Activated CD8-positive, alpha-beta memory T cell treated with anti-CD3 and anti-CD28 coated beads, Interleukin-2, amount 50 U/mL, for 1 hour (primary cell): ENCODE results near the gene YBX1.
"Not testable (repeated sequence)": the region's sequence is repeated elsewhere in the genome, so short reads cannot be mapped to it uniquely, and the experiment has no call there.

ENCODE experiments used
- DNase-seq: peaks from one replicate; pipeline ENCODE4 v3.0.0-alpha.2; 2020; ENCODE audit errors: extremely low read depth

YBX1 gene

GRCh38 chr1:42748021-42748420 is 65.8 kb downstream of the YBX1 start:
- no peak for DNase-seq

GRCh38 chr1:42748461-42749410 is 66.5 kb downstream of the YBX1 start:
- DNase-seq: no peak

GRCh38 chr1:42750041-42750440 is 67.8 kb downstream of the YBX1 start:
- no peak for DNase-seq

GRCh38 chr1:42751511-42752070 is 69.4 kb downstream of the YBX1 start:
- not testable (repeated sequence) for DNase-seq

- no peak for DNase-seq
Observed at GRCh38 chr1:42752284-42752683, 70.1 kb downstream of the YBX1 start.

GRCh38 chr1:42753070-42753469 is 70.9 kb downstream of the YBX1 start:
- DNase-seq: no peak
